HepG2 (cell line): ENCODE data around the gene TATDN2. TPM values are rescaled to one million over a fixed set of nuclear protein-coding genes. Genes with fewer than 3 reads are reported as not detected.

ENCODE experiments used
- ATAC-seq: fragments of 200-7000 bp; cut with Tn5 transposase; 3 replicates; pipeline ENCODE4 v1.9.1; 2020; ENCODE audit warnings: mild to moderate bottlenecking, moderate library complexity
- BruUV-seq: library from RNA; stranded (reverse); fragments of 400-500 nt; replicated peaks from 2 replicates; lab custom pipeline; 2021; lab: Mats Ljungman, UMichigan
- CTCF ChIA-PET: fragments of 300-600 bp; formaldehyde crosslinking; extraction: SDS; loops from one replicate; lab custom pipeline; 2021; ENCODE audit warnings: low total read pairs, inconsistent platforms, low intra/inter-chr PET ratio; lab: Yijun Ruan, JAX
- POLR2A ChIA-PET: fragments of 350-600 bp; sonication (Branson Sonifier 250); formaldehyde crosslinking; loops from one replicate; lab custom pipeline; 2020; ENCODE audit warnings: antibody characterized with exemption, inconsistent platforms; lab: Yijun Ruan, JAX
- DNase-seq: peaks from one replicate; pipeline ENCODE4 v3.0.0-alpha.2; 2015; ENCODE audit warnings: low spot score
- FAIRE-seq: peaks from 3 replicates; lab custom pipeline; 2011; peaks lifted over from hg19 to GRCh38; lab: Jason Lieb, UNC
- H2AFZ ChIP-seq: one replicate; pipeline ENCODE4 v1.6.1; 2011; ENCODE audit warnings: low read length, inconsistent platforms
- H3K27ac ChIP-seq: fragments of 300-600 bp; 3 replicates; pipeline ENCODE4 v1.8.0; 2011; ENCODE audit warnings: mixed run types, mild to moderate bottlenecking, mixed read lengths, low read length, inconsistent platforms; ENCODE audit not compliant: insufficient read depth; ENCODE audit errors: extremely low read length
- H3K27me3 ChIP-seq, 2 experiments: fragments of 200-600 bp in 1 of 2; 2 replicates in 1 of 2; 3 replicates in 1 of 2; pipeline versions ENCODE4 v1.6.0 to v1.8.0; 2011; ENCODE audit warnings: low read length in 2 of 2, mild to moderate bottlenecking in 2 of 2, moderate library complexity in 2 of 2, inconsistent platforms in 1 of 2; ENCODE audit not compliant: insufficient read depth in 2 of 2, control insufficient read depth in 1 of 2
- H3K36me3 ChIP-seq, 2 experiments: fragments of 200-600 bp in 1 of 2; replicated peaks in 1 of 2; 2 replicates in 1 of 2; 3 replicates in 1 of 2; pipeline versions ENCODE4 v1.5.1 to v1.8.0; 2011; ENCODE audit warnings: low read length in 2 of 2, inconsistent platforms in 1 of 2; ENCODE audit not compliant: insufficient read depth in 2 of 2, control insufficient read depth in 1 of 2
- H3K4me1 ChIP-seq: 2 replicates; pipeline ENCODE4 v1.5.1; 2012; ENCODE audit warnings: low read length, inconsistent platforms; ENCODE audit not compliant: insufficient read depth
- H3K4me2 ChIP-seq: 2 replicates; pipeline ENCODE4 v1.6.0; 2011; ENCODE audit warnings: low read depth, low read length, inconsistent platforms
- H3K4me3 ChIP-seq, 3 experiments: fragments of 200-600 bp in 1 of 3; sonication (generic), shearing (Covaris generic) in 1 of 3; replicated peaks in 1 of 3; 2 replicates each; pipeline ENCODE4 v1.5.1; 2011 to 2016; ENCODE audit warnings: low read length in 3 of 3, inconsistent platforms in 2 of 3, low read depth in 2 of 3, mild to moderate bottlenecking in 2 of 3, control low read depth in 1 of 3, mixed read lengths in 1 of 3; ENCODE audit not compliant: insufficient read depth in 1 of 3
- H3K79me2 ChIP-seq: one replicate; pipeline ENCODE4 v1.6.1; 2011; ENCODE audit warnings: low read length, inconsistent platforms; ENCODE audit not compliant: insufficient read depth
- H3K9ac ChIP-seq: 2 replicates; pipeline ENCODE4 v1.6.0; 2011; ENCODE audit warnings: mild to moderate bottlenecking, low read depth, low read length, inconsistent platforms; ENCODE audit not compliant: insufficient read depth
- H3K9me3 ChIP-seq: 2 replicates; pipeline ENCODE4 v1.5.1; 2012; ENCODE audit warnings: mild to moderate bottlenecking, low read length
- H4K20me1 ChIP-seq: 2 replicates; pipeline ENCODE4 v1.6.0; 2011; ENCODE audit warnings: inconsistent platforms, mild to moderate bottlenecking, low read length, moderate library complexity; ENCODE audit not compliant: insufficient read depth
- ERF ChIP-seq: IDR thresholded peaks from 2 replicates; pipeline ENCODE4 v1.6.1; 2018; ENCODE audit warnings: missing biosample characterization, missing genetic modification reagents
- HNRNPLL ChIP-seq: fragments of 200-400 bp; formaldehyde crosslinking; IDR thresholded peaks from 2 replicates; pipeline ENCODE4 v1.6.1; 2017; ENCODE audit warnings: mild to moderate bottlenecking, low read depth, low read length; ENCODE audit not compliant: poor library complexity, severe bottlenecking
- MTF2 ChIP-seq: sonication (generic); formaldehyde crosslinking; IDR thresholded peaks from 2 replicates; pipeline ENCODE4 v1.5.0; 2020; ENCODE audit warnings: missing genetic modification reagents, borderline replicate concordance
- SOX5 ChIP-seq: IDR thresholded peaks from 2 replicates; pipeline ENCODE4 v1.6.1; 2016; ENCODE audit warnings: borderline replicate concordance
- ZKSCAN8 ChIP-seq: IDR thresholded peaks from 2 replicates; pipeline ENCODE4 v1.6.1; 2016; ENCODE audit warnings: borderline replicate concordance, missing genetic modification reagents, missing compliant biosample characterization
- ZNF34 ChIP-seq: sonication (generic); formaldehyde crosslinking; IDR thresholded peaks from 2 replicates; pipeline ENCODE4 v1.4.0; 2020; ENCODE audit warnings: mild to moderate bottlenecking, missing genetic modification reagents, borderline replicate concordance
- ZNF496 ChIP-seq: sonication (generic); formaldehyde crosslinking; IDR thresholded peaks from 2 replicates; pipeline ENCODE4 v1.8.1; 2023; ENCODE audit warnings: mild to moderate bottlenecking, moderate library complexity, missing genetic modification reagents; ENCODE audit not compliant: insufficient replicate concordance
- ZNF598 ChIP-seq: sonication (generic); formaldehyde crosslinking; IDR thresholded peaks from 2 replicates; pipeline ENCODE4 v1.5.1; 2020; ENCODE audit warnings: mild to moderate bottlenecking, missing genetic modification reagents, borderline replicate concordance
- WGBS: methylation state at CpG from one replicate; pipeline ENCODE4 v1.1.6; 2017; ENCODE audit warnings: low lambda C conversion rate; 5-methylcytosine and 5-hydroxymethylcytosine counted together
- in situ Hi-C: cut with HindIII; loops from 2 replicates; pipeline ENCODE4 v1.10.0; 2017; ENCODE audit warnings: low pct_unique_long_range_greater_than_20kb; ENCODE audit not compliant: extremely low pct_ligation_motif_present
- intact Hi-C: fragments of 100-400 bp; cut with micrococcal nuclease; formaldehyde crosslinking; loops from one replicate; pipeline ENCODE4 v1.10.0; 2022; ENCODE audit not compliant: unreplicated experiment
- polyA plus RNA-seq, 8 experiments: library from polyadenylated mRNA; depleted of rRNA in 3 of 8; stranded (reverse) in 7 of 8; unstranded in 1 of 8; fragments of >200 nt; fragmentation: Illumina TruSeq in 4 of 8; extraction: Trizol in 4 of 8; gene quantifications; 2 replicates each; pipeline versions ENCODE4 v1.2.1 to v1.2.3, GENCODE V29; 2011 to 2016; ENCODE audit warnings: low read depth in 4 of 8, missing spikeins in 1 of 8, mixed read lengths in 1 of 8; ENCODE audit not compliant: insufficient read depth in 1 of 8
- total RNA-seq, 5 experiments: library from RNA; depleted of rRNA; stranded (reverse); fragments of >200 nt; fragmentation: Illumina TruSeq; extraction: Trizol; gene quantifications; 2 replicates each; pipeline ENCODE4 v1.2.3, GENCODE V29; 2016; ENCODE audit warnings: low read depth in 1 of 5
- TF ChIP-seq, protein P1 (sequence below): sonication (generic); formaldehyde crosslinking; IDR thresholded peaks from 2 replicates; pipeline ENCODE4 v1.8.0; 2022; ENCODE audit warnings: missing genetic modification reagents, mild to moderate bottlenecking, inconsistent platforms, borderline replicate concordance

Gene TATDN2
- total and polyA plus RNA-seq, 2 of the 13 experiments (the other 11 are each of a cell fraction or from before 2014, with no cell fraction given): 12.1 to 21.9 TPM

DNA sequence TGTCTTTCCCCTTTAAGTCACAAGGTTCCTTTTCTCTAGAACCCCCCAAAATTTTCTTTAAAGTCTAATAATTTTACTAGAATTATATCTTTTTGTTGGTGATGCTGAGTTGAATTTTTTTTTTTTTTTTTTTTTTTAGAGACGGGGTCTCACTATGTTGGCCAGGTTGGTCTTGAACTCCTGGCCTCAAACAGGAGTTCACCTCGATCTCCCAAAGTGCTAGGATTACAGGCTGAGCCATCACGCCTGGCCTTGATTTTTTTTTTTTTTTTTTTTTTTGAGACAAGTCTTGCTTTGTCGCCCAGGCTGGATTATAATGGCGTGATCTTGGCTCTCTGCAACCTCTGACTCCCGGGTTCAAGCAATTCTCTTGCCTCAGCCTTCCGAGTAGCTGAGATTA is 60.4 kb downstream of the TATDN2 start:
- H2AFZ ChIP-seq: no peak overlapping the region
- H3K36me3 ChIP-seq: peaks cover 44 to 94% of the 10 kb centered on the region in 2 experiments
- no peak overlapping the region for H3K27ac ChIP-seq
- no peaks in the 10 kb centered on the region for H3K9me3 ChIP-seq
- BruUV-seq: no TSS peak
- no peaks in the 10 kb centered on the region for H3K79me2 ChIP-seq
- no peak overlapping the region for H3K4me3 ChIP-seq
- peaks cover 8% of the 10 kb centered on the region for H4K20me1 ChIP-seq
- H3K27me3 ChIP-seq: no peaks in the 10 kb centered on the region
- no peak for ATAC-seq
- no peak for TF ChIP-seq SOX5 (CRISPR knock-in tag)
- no peak for TF ChIP-seq HNRNPLL
- TF ChIP-seq MTF2 (CRISPR knock-in tag): no peak
- TF ChIP-seq ZKSCAN8 (CRISPR knock-in tag): no peak
- no peak for TF ChIP-seq ZNF34
- no peak for TF ChIP-seq ZNF598
- TF ChIP-seq ERF (CRISPR knock-in tag): no peak
- TF ChIP-seq, protein P1, sequence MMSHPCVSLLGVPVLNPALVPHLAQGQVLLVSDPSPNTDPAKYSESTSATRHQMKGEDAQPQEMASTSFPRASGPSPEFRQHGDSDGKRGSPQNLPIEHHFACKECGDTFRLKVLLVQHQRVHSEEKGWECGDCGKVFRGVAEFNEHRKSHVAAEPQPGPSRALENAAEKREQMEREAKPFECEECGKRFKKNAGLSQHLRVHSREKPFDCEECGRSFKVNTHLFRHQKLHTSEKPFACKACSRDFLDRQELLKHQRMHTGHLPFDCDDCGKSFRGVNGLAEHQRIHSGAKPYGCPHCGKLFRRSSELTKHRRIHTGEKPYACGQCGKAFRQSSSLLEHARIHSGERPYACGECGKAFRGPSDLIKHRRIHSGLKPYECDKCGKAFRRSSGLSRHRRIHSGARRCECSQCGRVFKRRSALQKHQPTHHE: no peak
- no peak for TF ChIP-seq ZNF496 (CRISPR knock-in tag)
- TF ChIP-seq, all 625 proteins: peak for 0
- H3K4me1 ChIP-seq: peaks cover 13% of the 10 kb centered on the region; the same call in 1 of the 2 replicates
- POLR2A ChIA-PET: no interaction called here
- no peak overlapping the region for H3K9ac ChIP-seq
- intact Hi-C loops (no loop called here), in situ Hi-C loops (no loop called here)
- no peak overlapping the region for H3K4me2 ChIP-seq
- WGBS: 96% methylated on average over 7 of the region's 7 CpGs
- DNase-seq (no peak), FAIRE-seq (no peak)
- CTCF ChIA-PET: no interaction called here
